ENCODE measurements around the gene HLA-DRB5.
"Not testable (repeated sequence)": the region's sequence is repeated elsewhere in the genome, so short reads cannot be mapped to it uniquely, and the experiment has no call there.

HLA-DRB5 gene

GRCh38 chr6:32483968-32484613 is 46.0 kb downstream of the HLA-DRB5 start:
- TF ChIP-seq CTCF (IDR thresholded peaks at IDR 0.05; ENCODE audit: extremely low read depth, insufficient read depth, missing control alignments): no peak
- in situ Hi-C loops (cut with MboI; ENCODE audit: low pct_unique_long_range_greater_than_20kb, low sequenced_read_pairs, unreplicated experiment): no loop called here
- no peak for DNase-seq (ENCODE audit: low spot score)

DNA sequence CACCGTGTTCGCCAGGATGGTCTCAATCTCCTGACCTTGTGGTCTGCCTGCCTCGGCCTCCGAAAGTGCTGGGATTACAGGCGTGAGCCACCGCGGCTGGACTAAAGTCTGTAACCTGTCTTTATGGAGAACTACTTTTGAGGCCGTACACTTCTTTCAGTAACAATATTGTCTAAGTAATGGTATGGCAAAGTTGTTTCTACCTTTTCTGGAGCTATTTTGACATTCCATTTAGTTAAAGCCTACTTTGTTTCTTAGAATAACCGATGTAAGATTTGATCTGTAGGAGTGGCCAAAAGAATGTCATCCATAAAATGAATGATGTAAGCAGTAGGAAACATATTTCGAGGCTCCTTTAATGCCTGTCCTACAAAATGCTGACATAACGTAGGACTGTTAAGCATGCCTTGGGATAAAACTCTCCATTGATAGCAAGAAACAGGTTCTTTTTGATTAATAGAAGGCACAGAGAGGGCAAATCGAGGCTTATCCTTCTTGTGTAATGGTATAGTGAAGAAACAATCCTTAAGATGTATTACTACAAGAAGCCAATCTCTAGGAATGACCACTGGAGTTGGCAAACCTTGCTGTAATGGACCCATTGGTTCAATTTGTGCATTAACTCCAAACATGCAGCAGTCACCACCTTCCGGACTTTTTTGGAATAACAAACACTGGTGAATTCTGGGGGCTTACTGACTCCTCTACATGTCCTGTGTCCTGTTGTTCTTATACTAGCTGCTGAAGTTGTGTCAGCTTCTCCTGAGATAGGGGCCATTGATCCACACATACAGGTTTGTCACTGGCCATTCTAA is 54.5 kb downstream of the HLA-DRB5 start:
- no peak for TF ChIP-seq CTCF (IDR thresholded peaks at IDR 0.05; ENCODE audit: extremely low read depth, insufficient read depth, missing control alignments)
- DNase-seq (ENCODE audit: low spot score): no peak
- in situ Hi-C loops (cut with MboI; ENCODE audit: low pct_unique_long_range_greater_than_20kb, low sequenced_read_pairs, unreplicated experiment): loop anchor here (10.0 kb wide), 1 partner anchor 49 kb away; no protein-coding TSS in a partner anchor

- not testable (repeated sequence) for DNase-seq (ENCODE audit: low spot score)
- in situ Hi-C loops (cut with MboI; ENCODE audit: low pct_unique_long_range_greater_than_20kb, low sequenced_read_pairs, unreplicated experiment): loop anchor here (10.0 kb wide), 1 partner anchor 51 kb away; no protein-coding TSS in a partner anchor
Measured at GRCh38 chr6:32473376-32474348, 56.4 kb downstream of the HLA-DRB5 start.

GRCh38 chr6:32472781-32473375 is 57.2 kb downstream of the HLA-DRB5 start:
- no peak for TF ChIP-seq CTCF (IDR thresholded peaks at IDR 0.05; ENCODE audit: extremely low read depth, insufficient read depth, missing control alignments)
- in situ Hi-C loops (cut with MboI; ENCODE audit: low pct_unique_long_range_greater_than_20kb, low sequenced_read_pairs, unreplicated experiment): loop anchor here (10.0 kb wide), 1 partner anchor 52 kb away; no protein-coding TSS in a partner anchor
- DNase-seq (ENCODE audit: low spot score): no peak

DNA sequence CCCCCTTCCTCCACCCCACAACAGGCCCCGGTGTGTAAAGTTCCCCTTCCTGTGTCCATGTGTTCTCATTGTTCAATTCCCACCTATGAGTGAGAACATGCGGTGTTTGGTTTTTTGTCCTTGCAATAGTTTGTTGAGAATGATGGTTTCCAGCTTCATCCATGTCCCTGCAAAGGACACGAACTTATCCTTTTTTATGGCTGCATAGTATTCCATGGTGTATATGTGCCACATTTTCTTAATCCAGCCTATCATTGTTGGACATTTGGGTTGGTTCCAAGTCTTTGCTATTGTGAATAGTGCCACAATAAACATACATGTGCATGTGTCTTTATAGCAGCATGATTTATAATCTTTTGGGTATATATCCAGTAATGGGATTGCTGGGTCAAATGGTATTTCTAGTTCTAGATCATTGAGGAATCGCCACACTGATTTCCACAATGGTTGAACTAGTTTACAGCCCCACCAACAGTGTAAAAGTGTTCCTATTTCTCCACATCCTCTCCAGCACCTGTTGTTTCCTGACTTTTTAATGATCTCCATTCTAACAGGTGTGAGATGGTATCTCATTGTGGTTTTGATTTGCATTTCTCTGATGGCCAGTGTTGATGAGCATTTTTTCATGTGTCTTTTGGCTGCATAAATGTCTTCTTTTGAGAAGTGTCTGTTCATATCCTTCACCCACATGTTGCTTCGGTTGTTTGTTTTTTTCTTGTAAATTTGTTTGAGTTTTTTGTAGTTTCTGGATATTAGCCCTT is 62.2 kb downstream of the HLA-DRB5 start:
- DNase-seq (ENCODE audit: low spot score); in situ Hi-C loops (cut with MboI; ENCODE audit: low pct_unique_long_range_greater_than_20kb, low sequenced_read_pairs, unreplicated experiment): not testable (repeated sequence)
